Activated gamma-delta T cell treated with Interleukin-2 at 50 U/mL for 16 hours (primary cell): ENCODE data around the gene HELT.

Experiments
- DNase-seq: peaks from one replicate; pipeline ENCODE4 v3.0.0-alpha.2; 2020

The HELT gene

GRCh38 chr4:185004562-185005218 is 13.6 kb upstream of the HELT start:
- DNase-seq: no peak

DNA sequence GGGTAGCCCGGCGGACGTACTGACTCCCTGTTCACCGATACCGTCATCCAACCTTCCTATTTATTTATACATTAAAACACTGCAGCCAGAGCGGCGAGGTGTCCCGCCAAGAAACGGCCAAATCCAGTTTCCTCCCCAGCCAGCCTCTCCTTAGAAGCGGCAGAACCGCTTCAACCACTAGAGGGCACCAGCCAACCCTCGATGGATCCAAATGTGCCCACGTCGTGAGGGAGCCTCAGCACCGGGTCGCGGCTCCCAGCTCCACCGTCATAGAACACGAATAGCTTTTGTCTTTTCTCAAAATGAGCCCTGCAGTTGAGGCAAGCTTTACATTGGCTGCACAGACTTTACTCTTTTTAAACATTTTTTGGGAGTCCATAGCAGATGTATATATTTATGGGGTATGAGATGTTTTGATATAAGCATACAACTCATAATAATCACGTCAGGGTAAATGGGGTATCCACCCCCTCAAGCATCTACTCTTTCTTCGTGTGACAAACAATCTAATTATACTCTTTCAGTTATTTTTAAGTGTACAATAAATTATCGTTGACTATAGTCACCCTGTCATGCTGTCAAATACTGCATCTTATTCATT is 13.0 kb upstream of the HELT start:
- DNase-seq: peak; percentile 74

DNA sequence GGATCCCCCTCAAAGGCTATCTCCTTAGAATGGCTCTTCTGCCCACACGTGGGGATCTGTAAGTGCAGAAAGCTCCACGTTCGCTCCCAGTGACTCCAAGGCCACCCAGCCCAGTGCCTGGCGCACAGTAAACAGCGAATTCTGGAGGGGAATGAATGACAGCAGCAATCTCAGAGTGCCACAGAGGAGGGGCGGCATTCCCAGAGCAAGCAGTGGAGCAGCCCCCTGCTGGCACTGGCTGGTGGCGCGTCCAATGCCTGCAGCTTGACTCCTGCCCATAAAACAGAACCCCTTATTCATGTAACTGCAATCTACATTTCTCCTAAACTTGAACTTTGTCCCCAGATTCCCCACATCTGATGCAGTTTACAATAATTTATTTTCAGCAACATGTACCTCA is 6.9 kb upstream of the HELT start:
- DNase-seq: peak; percentile 11

- DNase-seq: no peak
These were observed 4.7 kb upstream of the HELT start for GRCh38 chr4:185013417-185014125.

DNA sequence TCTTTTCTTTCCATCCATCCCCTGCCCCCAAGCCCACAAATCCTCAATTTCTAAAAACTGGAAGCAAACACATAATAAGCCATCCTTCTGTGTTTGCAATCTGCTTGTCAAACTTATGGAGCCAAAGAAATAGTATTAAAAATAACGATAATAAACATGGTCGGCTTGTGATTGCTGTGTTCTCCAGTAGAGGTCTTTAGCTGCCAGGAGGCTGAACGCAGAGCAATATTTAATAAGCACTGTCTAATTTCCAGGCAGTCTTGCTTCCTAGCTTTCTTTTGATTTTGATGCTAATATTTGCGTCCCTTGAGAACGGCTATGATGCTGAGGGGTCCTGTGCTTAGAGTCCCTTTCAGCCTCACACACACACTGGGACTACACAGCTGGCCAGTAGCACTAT is 3.2 kb upstream of the HELT start:
- DNase-seq: no peak

GRCh38 chr4:185016101-185016940 is 2.0 kb upstream of the HELT start:
- no peak for DNase-seq

- DNase-seq: no peak
These were observed 1.1 kb upstream of the HELT start for GRCh38 chr4:185016946-185017758.

GRCh38 chr4:185018834-185019455 is 655 bp downstream of the HELT start:
- no peak for DNase-seq

DNA sequence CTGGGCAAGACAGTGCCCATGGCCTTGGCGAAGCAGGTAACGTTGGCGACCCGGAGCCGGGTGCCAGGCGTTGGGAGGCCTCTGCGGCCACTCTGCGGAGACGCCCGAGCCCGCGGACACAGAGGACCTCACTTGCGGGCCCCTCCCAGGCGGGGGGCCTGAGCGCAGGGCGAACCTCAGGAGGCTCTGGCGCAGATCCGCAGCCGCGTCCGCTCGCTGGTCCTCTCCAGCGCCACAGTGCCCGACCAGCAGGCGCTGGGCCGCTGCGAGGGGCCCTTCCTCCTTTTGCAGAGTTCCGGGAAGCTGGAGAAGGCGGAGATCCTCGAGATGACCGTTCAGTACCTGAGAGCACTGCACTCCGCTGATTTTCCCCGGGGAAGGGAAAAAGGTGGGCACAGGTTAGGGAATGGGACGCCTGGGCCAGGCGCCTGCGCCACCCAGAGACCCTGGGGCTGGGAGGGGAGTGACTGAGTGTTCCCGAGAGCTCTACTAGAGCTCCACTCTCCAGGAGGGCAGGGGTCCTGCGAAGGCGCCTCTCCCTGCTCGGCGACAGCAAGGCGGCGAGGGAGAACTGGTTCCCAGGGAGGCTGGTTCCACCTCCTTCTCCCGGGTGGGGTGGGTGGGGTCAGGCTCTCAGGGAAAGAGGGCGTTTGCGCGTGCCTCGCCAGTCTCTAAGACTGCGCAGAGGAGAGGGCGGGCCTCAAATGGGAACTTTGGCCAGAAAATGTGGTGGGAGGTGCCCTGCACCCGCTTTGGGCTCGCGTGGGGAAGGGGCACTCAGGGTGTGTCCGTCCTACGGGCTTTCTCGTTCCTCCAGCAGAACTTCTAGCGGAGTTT is 1.4 kb downstream of the HELT start:
- DNase-seq: no peak

DNA sequence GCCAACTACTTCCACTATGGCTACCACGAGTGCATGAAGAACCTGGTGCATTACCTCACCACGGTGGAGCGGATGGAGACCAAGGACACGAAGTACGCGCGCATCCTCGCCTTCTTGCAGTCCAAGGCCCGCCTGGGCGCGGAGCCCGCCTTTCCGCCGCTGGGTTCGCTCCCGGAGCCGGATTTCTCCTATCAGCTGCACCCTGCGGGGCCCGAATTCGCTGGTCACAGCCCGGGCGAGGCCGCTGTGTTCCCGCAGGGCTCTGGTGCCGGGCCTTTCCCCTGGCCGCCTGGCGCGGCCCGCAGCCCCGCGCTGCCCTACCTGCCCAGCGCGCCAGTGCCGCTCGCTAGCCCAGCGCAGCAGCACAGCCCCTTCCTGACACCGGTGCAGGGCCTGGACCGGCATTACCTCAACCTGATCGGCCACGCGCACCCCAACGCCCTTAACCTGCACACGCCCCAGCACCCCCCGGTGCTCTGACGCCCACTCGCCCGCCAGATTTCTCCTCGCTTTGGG is 2.1 kb downstream of the HELT start:
- no peak for DNase-seq

DNA sequence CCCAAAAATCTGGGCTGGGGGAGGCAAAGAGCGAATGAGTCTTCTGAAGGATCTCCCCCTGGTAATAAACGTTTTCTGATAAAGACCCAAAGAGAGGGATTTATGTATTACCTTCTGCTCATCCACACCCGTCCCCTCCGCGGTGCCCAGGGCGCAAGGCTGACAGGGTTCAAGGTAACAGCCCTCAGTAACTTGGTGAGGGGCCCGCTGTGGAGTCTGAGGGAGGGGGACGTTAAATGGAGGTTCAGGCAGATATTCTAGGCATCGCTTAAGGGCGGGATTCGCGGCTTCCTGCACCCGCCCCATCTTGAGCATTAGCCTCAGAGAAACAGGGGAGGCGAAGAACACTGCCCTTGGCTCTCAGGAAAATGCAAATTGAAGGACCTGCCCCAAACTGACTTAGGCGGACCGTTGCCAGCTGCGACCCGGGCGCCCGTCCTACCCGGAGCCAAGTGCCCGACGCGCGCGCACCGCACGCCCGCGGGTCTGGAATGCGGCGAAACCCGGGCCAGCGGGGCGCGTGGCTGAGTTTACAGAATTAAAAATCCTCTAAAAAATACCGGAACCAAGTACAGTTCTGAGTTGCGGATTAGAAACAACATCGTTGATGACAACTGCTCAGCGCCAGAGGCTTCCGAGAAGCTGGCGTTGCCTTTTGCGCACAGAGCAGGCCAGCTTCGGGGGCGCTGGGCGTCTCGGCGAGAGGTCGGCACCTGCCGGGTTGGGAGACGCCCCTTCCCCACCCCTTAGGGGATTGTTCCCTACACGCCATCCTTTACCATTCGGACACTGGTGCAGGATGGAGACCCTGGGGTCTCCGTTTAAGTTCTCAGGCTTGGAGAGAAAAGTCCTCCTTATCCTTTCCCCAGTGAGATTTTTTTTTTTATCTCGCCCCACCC is 2.8 kb downstream of the HELT start:
- no peak for DNase-seq

DNA sequence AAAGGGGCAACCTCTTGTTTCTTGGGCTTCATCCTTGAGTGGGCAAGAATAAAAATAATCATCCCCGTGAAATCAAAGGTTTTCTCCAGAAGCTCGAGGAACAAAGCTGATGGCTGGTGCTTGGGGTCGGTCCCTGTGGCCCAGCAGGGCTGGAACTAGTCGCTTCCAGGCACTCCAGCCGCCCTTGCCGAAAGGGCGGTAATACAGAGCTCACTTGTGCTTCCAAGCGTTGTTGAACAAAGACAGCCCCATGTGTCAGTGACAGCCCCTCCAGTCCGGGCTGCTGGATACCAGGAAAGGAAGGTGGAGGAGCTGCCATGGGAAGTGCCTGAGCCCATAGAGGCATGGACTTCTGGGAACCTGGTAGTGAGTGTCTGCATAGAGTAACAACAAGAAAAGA is 5.2 kb downstream of the HELT start:
- no peak for DNase-seq

DNA sequence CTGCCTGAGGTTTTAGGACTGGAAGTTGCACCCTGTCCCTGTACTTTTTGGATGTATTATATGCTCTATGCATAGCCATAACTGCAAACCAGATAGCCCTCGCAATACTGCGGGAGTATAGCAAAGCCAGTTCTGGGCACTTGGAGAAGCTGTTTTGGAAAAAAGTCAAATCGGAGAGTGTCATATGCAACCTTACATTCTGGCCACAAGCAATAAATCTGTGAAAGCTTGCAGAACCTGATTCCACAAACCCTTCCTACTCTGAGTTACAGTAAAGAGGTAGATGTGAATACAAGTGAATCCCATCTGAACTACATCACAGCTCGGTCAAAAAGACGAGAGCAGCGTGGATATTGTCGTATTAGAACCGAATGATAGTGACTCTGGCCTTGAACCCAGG is 10.3 kb downstream of the HELT start:
- no peak for DNase-seq

- DNase-seq: no peak
These were observed 13.3 kb downstream of the HELT start for GRCh38 chr4:185031611-185032010.

GRCh38 chr4:185033072-185033471 is 14.8 kb downstream of the HELT start:
- DNase-seq: no peak

GRCh38 chr4:185033950-185034349 is 15.7 kb downstream of the HELT start:
- DNase-seq: no peak

- DNase-seq: no peak
These were observed 17.0 kb downstream of the HELT start for GRCh38 chr4:185035284-185035683.

GRCh38 chr4:185036019-185036418 is 17.7 kb downstream of the HELT start:
- no peak for DNase-seq

GRCh38 chr4:185036842-185037241 is 18.6 kb downstream of the HELT start:
- no peak for DNase-seq
